ENCODE results near the gene RNF112.

DNA sequence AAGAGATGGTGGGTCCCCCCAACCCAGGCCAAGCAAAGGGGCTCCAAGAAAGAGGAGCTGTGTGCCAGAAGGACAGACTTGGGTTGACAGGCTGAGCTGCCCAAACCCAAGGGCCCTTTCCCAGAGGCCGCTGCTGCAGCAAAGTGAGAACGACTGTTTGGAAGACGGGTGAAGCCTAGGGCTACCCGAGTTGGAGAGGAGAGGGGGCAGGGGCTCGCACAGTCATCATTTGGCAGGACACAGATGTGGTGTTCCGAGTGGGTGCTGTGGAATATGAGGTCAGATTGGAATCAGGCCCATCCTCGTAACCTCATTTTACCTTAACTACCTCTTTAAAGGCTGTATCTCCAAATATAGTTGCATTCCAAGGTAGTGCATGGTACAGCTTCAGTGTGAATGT, 18.7 kb upstream of the RNF112 start:
- TF ChIP-seq SP1 (CRISPR knock-in tag; conservative IDR thresholded peaks at IDR 0.05), result no peak
- no peak for TF ChIP-seq SMAD4 (CRISPR knock-in tag; IDR thresholded peaks at IDR 0.05)
- TF ChIP-seq, protein P1, sequence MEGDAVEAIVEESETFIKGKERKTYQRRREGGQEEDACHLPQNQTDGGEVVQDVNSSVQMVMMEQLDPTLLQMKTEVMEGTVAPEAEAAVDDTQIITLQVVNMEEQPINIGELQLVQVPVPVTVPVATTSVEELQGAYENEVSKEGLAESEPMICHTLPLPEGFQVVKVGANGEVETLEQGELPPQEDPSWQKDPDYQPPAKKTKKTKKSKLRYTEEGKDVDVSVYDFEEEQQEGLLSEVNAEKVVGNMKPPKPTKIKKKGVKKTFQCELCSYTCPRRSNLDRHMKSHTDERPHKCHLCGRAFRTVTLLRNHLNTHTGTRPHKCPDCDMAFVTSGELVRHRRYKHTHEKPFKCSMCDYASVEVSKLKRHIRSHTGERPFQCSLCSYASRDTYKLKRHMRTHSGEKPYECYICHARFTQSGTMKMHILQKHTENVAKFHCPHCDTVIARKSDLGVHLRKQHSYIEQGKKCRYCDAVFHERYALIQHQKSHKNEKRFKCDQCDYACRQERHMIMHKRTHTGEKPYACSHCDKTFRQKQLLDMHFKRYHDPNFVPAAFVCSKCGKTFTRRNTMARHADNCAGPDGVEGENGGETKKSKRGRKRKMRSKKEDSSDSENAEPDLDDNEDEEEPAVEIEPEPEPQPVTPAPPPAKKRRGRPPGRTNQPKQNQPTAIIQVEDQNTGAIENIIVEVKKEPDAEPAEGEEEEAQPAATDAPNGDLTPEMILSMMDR (IDR thresholded peaks at IDR 0.05), result no peak
- no peak for TF ChIP-seq ETV6 (CRISPR knock-in tag; IDR thresholded peaks at IDR 0.05)
- no peak for TF ChIP-seq MYBL2 (CRISPR knock-in tag; IDR thresholded peaks at IDR 0.05)
- TF ChIP-seq ZBTB21 (CRISPR knock-in tag; IDR thresholded peaks at IDR 0.05; ENCODE audit: borderline replicate concordance), result no peak
- no peak for TF ChIP-seq NFE2L1 (CRISPR knock-in tag; IDR thresholded peaks at IDR 0.05)
- no peak for TF ChIP-seq CREB1 (CRISPR knock-in tag; IDR thresholded peaks at IDR 0.05)
- no peak for TF ChIP-seq JUN (CRISPR knock-in tag; IDR thresholded peaks at IDR 0.05)
